Neutrophil (primary cell): ENCODE measurements around the gene OCIAD2.

Experiments used
- H3K27ac ChIP-seq: fragments of 200-600 bp; sonication (generic); 2 replicates; pipeline ENCODE4 v1.5.1; 2016; ENCODE audit warnings: mild to moderate bottlenecking, moderate library complexity
- H3K27me3 ChIP-seq: fragments of 200-600 bp; sonication (generic); 2 replicates; pipeline ENCODE4 v1.6.0; 2016; ENCODE audit warnings: mild to moderate bottlenecking
- H3K36me3 ChIP-seq: fragments of 200-600 bp; sonication (generic); 2 replicates; pipeline ENCODE4 v1.5.1; 2017
- H3K4me1 ChIP-seq, 2 experiments: fragments of 200-600 bp in 1 of 2; sonication (generic) in 1 of 2; 1 replicate in 1 of 2; 2 replicates in 1 of 2; pipeline versions ENCODE4 v1.5.1 to v1.6.1; 2013 to 2016; ENCODE audit warnings: low read depth in 1 of 2, low read length in 1 of 2, mild to moderate bottlenecking in 1 of 2, moderate library complexity in 1 of 2; ENCODE audit not compliant: control insufficient read depth in 1 of 2, insufficient read depth in 1 of 2
- H3K4me3 ChIP-seq, 2 experiments: fragments of 200-600 bp in 1 of 2; sonication (generic) in 1 of 2; 1 replicate in 1 of 2; 2 replicates in 1 of 2; pipeline ENCODE4 v1.5.1; 2013 to 2016; ENCODE audit warnings: low read depth in 1 of 2, low read length in 1 of 2, mild to moderate bottlenecking in 1 of 2, moderate library complexity in 1 of 2
- H3K9me3 ChIP-seq: fragments of 200-600 bp; sonication (generic); 2 replicates; pipeline ENCODE4 v1.5.1; 2016
- TF ChIP-seq, protein P1 (sequence below): fragments of 200-600 bp; sonication (generic); IDR thresholded peaks from 2 replicates; pipeline ENCODE4 v1.5.1; 2016; ENCODE audit warnings: antibody characterized with exemption

Gene OCIAD2

DNA sequence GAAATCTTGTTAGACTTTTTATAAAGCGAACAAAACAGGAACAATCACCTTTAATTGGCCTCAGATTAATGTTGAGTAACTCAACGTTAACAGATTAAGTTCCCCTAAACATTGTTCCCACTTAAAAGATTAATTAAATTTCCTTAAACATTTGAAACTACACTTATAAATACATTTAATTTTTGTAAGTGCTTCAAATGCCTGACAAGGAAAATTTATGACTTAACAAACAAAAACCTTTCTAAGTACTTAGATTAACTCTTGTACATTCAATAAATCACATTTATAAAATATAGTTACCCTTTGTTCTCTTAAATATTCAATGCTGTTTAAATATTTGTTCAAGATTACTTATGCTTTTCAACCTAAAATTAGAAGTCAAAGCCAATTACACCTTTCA, 39.4 kb upstream of the OCIAD2 start:
- Histone ChIP-seq H3K27ac (no peak overlapping the region), H3K4me1 (no peaks in the 10 kb centered on the region), H3K9me3 (no peaks in the 10 kb centered on the region), H3K4me3 (no peak overlapping the region), H3K36me3 (no peaks in the 10 kb centered on the region), H3K27me3 (peaks cover under 1% of the 10 kb centered on the region)
- TF ChIP-seq, protein P1, sequence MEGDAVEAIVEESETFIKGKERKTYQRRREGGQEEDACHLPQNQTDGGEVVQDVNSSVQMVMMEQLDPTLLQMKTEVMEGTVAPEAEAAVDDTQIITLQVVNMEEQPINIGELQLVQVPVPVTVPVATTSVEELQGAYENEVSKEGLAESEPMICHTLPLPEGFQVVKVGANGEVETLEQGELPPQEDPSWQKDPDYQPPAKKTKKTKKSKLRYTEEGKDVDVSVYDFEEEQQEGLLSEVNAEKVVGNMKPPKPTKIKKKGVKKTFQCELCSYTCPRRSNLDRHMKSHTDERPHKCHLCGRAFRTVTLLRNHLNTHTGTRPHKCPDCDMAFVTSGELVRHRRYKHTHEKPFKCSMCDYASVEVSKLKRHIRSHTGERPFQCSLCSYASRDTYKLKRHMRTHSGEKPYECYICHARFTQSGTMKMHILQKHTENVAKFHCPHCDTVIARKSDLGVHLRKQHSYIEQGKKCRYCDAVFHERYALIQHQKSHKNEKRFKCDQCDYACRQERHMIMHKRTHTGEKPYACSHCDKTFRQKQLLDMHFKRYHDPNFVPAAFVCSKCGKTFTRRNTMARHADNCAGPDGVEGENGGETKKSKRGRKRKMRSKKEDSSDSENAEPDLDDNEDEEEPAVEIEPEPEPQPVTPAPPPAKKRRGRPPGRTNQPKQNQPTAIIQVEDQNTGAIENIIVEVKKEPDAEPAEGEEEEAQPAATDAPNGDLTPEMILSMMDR = no peak

DNA sequence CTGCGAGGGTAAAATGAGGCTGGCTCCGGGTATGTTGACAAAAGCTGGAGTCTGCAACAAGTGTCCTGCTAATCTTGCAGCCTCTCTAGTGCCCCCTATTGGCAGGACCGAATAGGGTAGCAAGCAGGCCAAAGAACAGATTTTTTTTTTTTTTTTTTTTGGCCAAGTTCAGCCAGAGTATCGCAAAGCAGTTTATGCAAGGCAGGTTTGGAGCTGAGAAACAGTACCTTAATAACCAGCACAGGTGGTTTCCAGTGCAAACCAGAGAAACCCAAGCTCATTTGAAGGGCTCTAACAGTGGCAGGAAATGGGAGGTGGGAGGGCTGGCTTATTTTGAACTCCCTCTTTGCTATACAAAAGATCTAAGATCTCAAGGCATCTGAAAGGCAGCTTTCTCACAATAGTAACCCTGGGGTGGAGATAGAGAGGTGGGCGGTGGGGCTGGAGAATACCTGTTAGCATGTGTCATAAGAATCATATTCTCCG, 38.2 kb upstream of the OCIAD2 start:
- no peak overlapping the region for H3K4me3 ChIP-seq
- H3K4me1 ChIP-seq = no peaks in the 10 kb centered on the region
- H3K36me3 ChIP-seq = no peaks in the 10 kb centered on the region
- peaks cover 8% of the 10 kb centered on the region for H3K27me3 ChIP-seq
- TF ChIP-seq, protein P1 = no peak
- H3K9me3 ChIP-seq = no peaks in the 10 kb centered on the region
- no peak overlapping the region for H3K27ac ChIP-seq

DNA sequence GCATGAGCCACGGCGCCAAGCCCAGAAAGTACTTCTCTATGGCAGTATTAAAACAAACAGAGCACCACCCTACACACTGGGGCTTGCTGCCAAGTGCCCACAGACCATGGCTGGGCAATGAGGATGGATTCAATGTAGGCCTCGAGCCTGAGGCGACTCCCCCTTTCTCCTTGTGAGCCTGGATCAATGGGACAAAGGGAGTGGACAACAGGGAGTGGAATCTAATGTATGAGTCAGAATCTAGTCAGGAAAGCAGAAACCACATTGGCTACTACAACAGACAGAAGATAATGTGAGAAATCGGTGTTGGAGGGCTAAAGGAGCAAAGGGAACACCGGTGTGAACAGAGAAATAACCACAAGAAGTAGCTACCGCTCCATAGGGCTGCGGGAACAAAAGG, 37.7 kb upstream of the OCIAD2 start:
- no peaks in the 10 kb centered on the region for H3K9me3 ChIP-seq
- no peaks in the 10 kb centered on the region for H3K4me1 ChIP-seq
- peaks cover 8% of the 10 kb centered on the region for H3K27me3 ChIP-seq
- H3K36me3 ChIP-seq = no peaks in the 10 kb centered on the region
- no peak overlapping the region for H3K4me3 ChIP-seq
- TF ChIP-seq, protein P1 = no peak
- no peak overlapping the region for H3K27ac ChIP-seq

DNA sequence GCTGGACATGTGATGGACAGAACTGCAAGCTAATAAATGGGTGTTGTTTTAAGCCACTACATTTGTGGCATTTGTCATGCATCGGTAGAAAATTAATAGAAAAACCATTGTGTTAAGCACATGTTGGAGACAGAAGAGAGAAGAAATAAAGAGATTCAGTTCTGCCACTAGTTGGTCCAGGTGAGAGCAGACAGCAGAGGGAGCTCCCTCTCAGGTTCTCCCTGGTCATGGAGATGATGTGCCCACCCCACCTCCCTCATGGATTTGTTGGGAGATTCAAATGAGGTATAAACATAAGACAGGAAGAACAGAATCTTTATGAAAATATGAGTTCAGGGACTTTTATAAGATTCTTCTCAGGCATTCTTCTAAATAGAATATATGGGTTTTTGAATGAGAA, 36.8 kb upstream of the OCIAD2 start:
- Histone ChIP-seq H3K27me3 (peaks cover 8% of the 10 kb centered on the region), H3K27ac (no peak overlapping the region), H3K4me1 (no peaks in the 10 kb centered on the region), H3K36me3 (no peaks in the 10 kb centered on the region), H3K9me3 (no peaks in the 10 kb centered on the region), H3K4me3 (no peak overlapping the region)
- TF ChIP-seq, protein P1 = no peak

DNA sequence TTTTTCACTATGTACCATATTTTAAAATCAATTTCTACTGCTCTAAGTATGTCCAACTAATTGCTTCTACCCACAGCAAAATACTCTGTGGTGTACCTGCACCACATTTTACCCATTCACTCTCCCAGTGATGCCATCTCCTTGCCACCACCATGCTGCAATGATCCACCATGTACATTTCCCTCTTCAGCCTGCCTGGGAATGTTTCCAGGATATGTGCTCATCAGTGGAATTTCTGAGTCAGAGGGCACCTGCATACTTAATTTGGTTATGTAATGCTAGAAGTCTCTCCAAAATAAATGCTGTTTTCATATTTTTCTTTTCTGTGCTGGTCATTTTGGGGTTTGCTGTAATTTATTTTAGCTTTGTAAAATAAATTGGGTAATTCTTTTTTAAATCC, 33.2 kb upstream of the OCIAD2 start:
- Histone ChIP-seq H3K27ac (no peak overlapping the region), H3K9me3 (no peaks in the 10 kb centered on the region), H3K4me3 (no peak overlapping the region), H3K27me3 (peaks cover 8% of the 10 kb centered on the region), H3K4me1 (no peaks in the 10 kb centered on the region), H3K36me3 (no peaks in the 10 kb centered on the region)
- TF ChIP-seq, protein P1 = no peak

DNA sequence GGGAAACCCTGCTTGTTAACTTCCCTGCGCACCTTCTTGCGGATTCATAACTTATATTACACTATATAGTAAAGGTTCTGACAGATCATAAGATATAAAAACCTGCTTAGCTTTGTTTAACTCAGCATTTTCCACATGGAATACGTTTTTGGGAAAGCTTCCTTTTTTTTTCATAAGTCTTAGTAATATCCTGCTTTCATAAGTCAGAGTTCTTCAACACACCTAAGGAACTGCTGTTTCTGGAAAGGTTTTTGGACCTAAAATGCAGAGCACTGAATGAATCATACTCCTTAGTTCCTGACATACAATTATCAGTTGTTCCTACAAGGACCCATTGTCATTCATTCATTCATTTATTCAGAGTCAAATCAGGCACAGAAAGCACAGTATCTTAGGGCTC, 32.3 kb upstream of the OCIAD2 start:
- TF ChIP-seq, protein P1 = no peak
- Histone ChIP-seq H3K9me3 (no peaks in the 10 kb centered on the region), H3K4me3 (no peak overlapping the region), H3K36me3 (no peaks in the 10 kb centered on the region), H3K27me3 (peaks cover 8% of the 10 kb centered on the region), H3K27ac (no peak overlapping the region), H3K4me1 (no peaks in the 10 kb centered on the region)
